Adrenal gland (tissue), 12 donors: ENCODE data around the gene CILP. TPM values are rescaled to one million over a fixed set of nuclear protein-coding genes. Genes with fewer than 3 reads are reported as not detected.

Source experiments
- DNase-seq, 7 donors: peaks; one replicate each; pipeline ENCODE4 v3.0.0-alpha.2; 2019 to 2020
- H3K27ac ChIP-seq, 5 donors: fragments of 200-600 bp; sonication (generic) in 4 of 5; 1 replicate in 3 of 5; 2 replicates in 2 of 5; pipeline versions ENCODE4 v1.5.1 to v1.8.0; 2016 to 2020; ENCODE audit warnings: mild to moderate bottlenecking in 1 of 5
- H3K27me3 ChIP-seq: fragments of 200-600 bp; 2 replicates; pipeline ENCODE4 v1.8.0; 2021
- H3K36me3 ChIP-seq, 2 donors: fragments of 200-600 bp; replicated peaks in 1 of 2; 1 replicate in 1 of 2; 2 replicates in 1 of 2; pipeline versions ENCODE4 v1.5.1 to v1.8.0; 2018 to 2022
- H3K4me1 ChIP-seq, 2 donors: fragments of 200-600 bp; replicated peaks in 1 of 2; 1 replicate in 1 of 2; 2 replicates in 1 of 2; pipeline versions ENCODE4 v1.5.1 to v1.8.0; 2018 to 2021
- H3K4me3 ChIP-seq, 4 donors: fragments of 200-600 bp; sonication (generic) in 3 of 4; one replicate each; pipeline ENCODE4 v1.5.1; 2016 to 2018
- H3K9me3 ChIP-seq, 3 donors: fragments of 200-600 bp; sonication (generic) in 1 of 3; replicated peaks in 1 of 3; 1 replicate in 2 of 3; 2 replicates in 1 of 3; pipeline versions ENCODE4 v1.5.1 to v1.8.0; 2016 to 2021
- POLR2A ChIP-seq, 2 donors: fragments of 450-650 bp; IDR thresholded peaks; one replicate each; pipeline ENCODE4 v1.6.1; 2017; ENCODE audit warnings: antibody characterized with exemption in 2 of 2, mild to moderate bottlenecking in 2 of 2, moderate library complexity in 1 of 2
- WGBS, 4 donors: extraction: QIAGEN DNeasy Blood & Tissue Kit in 2 of 4; methylation state at CpG; one replicate each; pipeline versions ENCODE4 v1.1.5 to v1.1.7; 2013 to 2017; 5-methylcytosine and 5-hydroxymethylcytosine counted together
- intact Hi-C, 2 donors: fragments of 100-400 bp; cut with DNase I; formaldehyde crosslinking; loops; one replicate each; pipeline versions ENCODE4 v1.14.1 to v1.15.0; 2022 to 2023
- polyA plus RNA-seq, 3 donors: library from polyadenylated mRNA; stranded (reverse); fragments of 200-250 nt in 2 of 3; fragments of 350-450 nt in 1 of 3; fragmentation: Illumina TruSeq in 1 of 3; extraction: RNeasy Lipid Tissue Mini Kit (QIAGEN cat#74804) in 1 of 3; gene quantifications; one replicate each; pipeline ENCODE4 v1.2.3, GENCODE V29; 2013 to 2014
- total RNA-seq, 9 donors: library from RNA; depleted of rRNA in 4 of 9; stranded (reverse); fragments of >200 nt in 4 of 9; fragments of 120-200 nt in 1 of 9; fragmentation: NEBNext Ultra II Directional in 1 of 9; extraction: Animal tissue kit (Norgen Biotek cat#: 25700) in 1 of 9; gene quantifications; one replicate each; pipeline versions ENCODE4 v1.1.0 to v1.2.4, GENCODE V29; 2013 to 2023
- TF ChIP-seq, protein P1 (sequence below), 6 experiments: fragments of 450-650 bp in 4 of 6; fragments of 200-600 bp in 2 of 6; sonication (generic) in 1 of 6; IDR thresholded peaks; 1 replicate in 5 of 6; 2 replicates in 1 of 6; pipeline versions ENCODE4 v1.5.1 to v1.8.0; 2016 to 2021; ENCODE audit warnings: antibody characterized with exemption in 6 of 6, mild to moderate bottlenecking in 2 of 6, moderate library complexity in 1 of 6
- donor health status: healthy with polysubstance abuse.
- donor health status: Bipolar disorder and iron deficiency.
- donor health status: DM: yes; HTN: yes; CAD: no.
- donor health status: DM: no; HTN: no; CAD: no.
- donor health status: DM: no; HTN: no; CAD: no.
- donor health status: DM: yes; HTN: yes; CAD: no.

CILP gene
- total and polyA plus RNA-seq, 12 donors, result 0.39 to 2.7 (median 0.96) TPM

DNA sequence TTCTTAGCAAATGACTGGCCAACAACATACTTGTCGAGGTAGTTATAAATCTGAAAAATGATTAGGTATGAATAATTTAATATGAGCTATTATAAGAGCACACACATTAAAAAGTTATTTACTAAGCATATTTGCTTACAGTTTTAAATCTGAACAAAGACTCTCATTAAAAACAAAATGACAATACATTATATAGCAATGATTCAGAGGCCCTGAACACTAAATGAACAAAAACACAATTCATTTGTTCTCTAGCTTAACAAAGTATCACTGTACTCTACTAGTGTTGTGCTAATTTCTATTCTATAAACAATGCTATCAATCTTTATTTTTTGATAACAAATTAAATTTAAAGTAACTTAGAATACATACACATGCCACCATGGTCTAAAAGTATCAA, 47.1 kb downstream of the CILP start:
- Histone ChIP-seq H3K4me1 (peaks cover 0 to 8% of the 10 kb centered on the region in 2 donors), H3K27ac (no peak overlapping the region), H3K27me3 (no peaks in the 10 kb centered on the region), H3K9me3 (no peaks in the 10 kb centered on the region), H3K36me3 (peaks cover 0 to 36% of the 10 kb centered on the region in 2 donors), H3K4me3 (no peak overlapping the region)
- intact Hi-C loops, result no loop called here
- WGBS, 4 donors, result 65 to 79% (median 69%) methylated on average over 1 of the region's 1 CpG
- TF ChIP-seq, protein P1, sequence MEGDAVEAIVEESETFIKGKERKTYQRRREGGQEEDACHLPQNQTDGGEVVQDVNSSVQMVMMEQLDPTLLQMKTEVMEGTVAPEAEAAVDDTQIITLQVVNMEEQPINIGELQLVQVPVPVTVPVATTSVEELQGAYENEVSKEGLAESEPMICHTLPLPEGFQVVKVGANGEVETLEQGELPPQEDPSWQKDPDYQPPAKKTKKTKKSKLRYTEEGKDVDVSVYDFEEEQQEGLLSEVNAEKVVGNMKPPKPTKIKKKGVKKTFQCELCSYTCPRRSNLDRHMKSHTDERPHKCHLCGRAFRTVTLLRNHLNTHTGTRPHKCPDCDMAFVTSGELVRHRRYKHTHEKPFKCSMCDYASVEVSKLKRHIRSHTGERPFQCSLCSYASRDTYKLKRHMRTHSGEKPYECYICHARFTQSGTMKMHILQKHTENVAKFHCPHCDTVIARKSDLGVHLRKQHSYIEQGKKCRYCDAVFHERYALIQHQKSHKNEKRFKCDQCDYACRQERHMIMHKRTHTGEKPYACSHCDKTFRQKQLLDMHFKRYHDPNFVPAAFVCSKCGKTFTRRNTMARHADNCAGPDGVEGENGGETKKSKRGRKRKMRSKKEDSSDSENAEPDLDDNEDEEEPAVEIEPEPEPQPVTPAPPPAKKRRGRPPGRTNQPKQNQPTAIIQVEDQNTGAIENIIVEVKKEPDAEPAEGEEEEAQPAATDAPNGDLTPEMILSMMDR (IDR thresholded peaks at IDR 0.05), result no peak
- no peak for DNase-seq

DNA sequence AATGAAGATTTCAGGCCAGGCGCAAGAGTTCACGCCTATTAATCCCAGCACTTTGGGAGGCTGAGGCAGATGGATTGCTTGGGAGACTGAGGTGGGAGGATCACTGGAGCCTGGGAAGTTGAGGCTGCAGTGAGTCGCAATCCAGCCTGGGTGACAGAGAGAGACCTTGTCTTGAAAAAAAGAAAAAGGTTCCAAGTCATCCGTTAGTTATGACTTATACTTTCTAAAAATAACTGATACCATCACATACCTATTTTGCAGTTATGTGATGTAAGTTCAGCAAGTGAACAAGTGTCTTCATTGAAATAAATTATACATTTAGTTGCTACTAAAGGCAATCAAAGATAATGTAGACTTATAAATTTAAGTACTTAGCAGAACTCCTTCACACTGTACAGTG, 48.2 kb downstream of the CILP start:
- Histone ChIP-seq H3K4me3 (no peak overlapping the region), H3K4me1 (peaks cover 0 to 8% of the 10 kb centered on the region in 2 donors), H3K36me3 (peaks cover 0 to 41% of the 10 kb centered on the region in 2 donors), H3K27me3 (no peaks in the 10 kb centered on the region), H3K9me3 (no peaks in the 10 kb centered on the region), H3K27ac (no peak overlapping the region)
- WGBS, 4 donors, result 73 to 80% (median 78%) methylated on average over 4 of the region's 4 CpGs
- no peak for TF ChIP-seq POLR2A (IDR thresholded peaks at IDR 0.05)
- TF ChIP-seq, protein P1 (IDR thresholded peaks at IDR 0.05), result no peak
- no peak for DNase-seq
- intact Hi-C loops, result no loop called here

DNA sequence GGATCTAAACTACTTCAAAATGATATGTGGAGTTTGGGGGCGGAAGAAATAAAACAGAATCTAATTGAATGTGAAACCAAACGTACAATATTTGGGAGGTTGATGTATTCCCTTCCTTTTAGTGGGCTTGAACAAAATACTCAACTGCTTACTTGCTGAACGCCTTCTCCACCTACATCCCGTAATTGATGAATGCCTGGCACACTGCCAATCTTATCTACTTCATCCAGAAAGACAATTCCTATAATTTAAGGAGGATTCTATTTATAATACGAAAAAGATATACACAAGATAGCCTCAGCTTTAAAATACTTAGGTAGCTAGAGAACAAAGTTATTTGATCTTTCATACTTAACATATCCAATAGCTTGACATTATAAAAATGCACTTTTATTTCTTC, 54.6 kb downstream of the CILP start:
- H3K27me3 ChIP-seq, result no peaks in the 10 kb centered on the region
- WGBS, 4 donors, result 66 to 75% (median 70%) methylated on average over 5 of the region's 5 CpGs
- no peak for DNase-seq
- no peak overlapping the region for H3K4me3 ChIP-seq
- H3K36me3 ChIP-seq, result peaks cover 0 to 80% of the 10 kb centered on the region in 2 donors
- no peak overlapping the region for H3K27ac ChIP-seq
- no peaks in the 10 kb centered on the region for H3K9me3 ChIP-seq
- no peak for TF ChIP-seq POLR2A (IDR thresholded peaks at IDR 0.05)
- TF ChIP-seq, protein P1 (IDR thresholded peaks at IDR 0.05), result no peak
- intact Hi-C loops, result no loop called here
- H3K4me1 ChIP-seq, result no peaks in the 10 kb centered on the region

DNA sequence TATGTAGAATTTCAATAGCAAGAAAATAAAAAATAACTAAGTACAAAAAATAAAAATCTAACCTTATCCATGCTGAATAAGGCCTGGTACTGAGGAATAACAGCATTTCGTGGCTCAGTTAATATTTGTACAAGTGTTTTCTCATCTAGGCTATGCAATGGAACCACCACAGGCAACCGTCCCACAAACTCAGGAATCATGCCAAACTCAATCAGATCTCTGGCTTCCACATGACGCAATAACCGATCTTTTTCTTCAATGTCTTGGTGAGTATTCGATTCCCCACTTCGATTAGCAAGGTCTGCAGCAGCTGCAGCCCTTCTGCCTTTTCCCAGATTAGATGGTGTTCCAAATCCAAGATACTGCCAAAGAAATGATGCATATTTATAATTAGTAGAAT, 56.6 kb downstream of the CILP start:
- H3K27me3 ChIP-seq, result no peaks in the 10 kb centered on the region
- DNase-seq, result no peak
- H3K36me3 ChIP-seq, result peaks cover 0 to 91% of the 10 kb centered on the region in 2 donors
- H3K27ac ChIP-seq, result no peak overlapping the region
- no peaks in the 10 kb centered on the region for H3K4me1 ChIP-seq
- H3K9me3 ChIP-seq, result no peaks in the 10 kb centered on the region
- TF ChIP-seq, protein P1 (IDR thresholded peaks at IDR 0.05), result no peak
- TF ChIP-seq POLR2A (IDR thresholded peaks at IDR 0.05), result no peak
- no peak overlapping the region for H3K4me3 ChIP-seq
- intact Hi-C loops, result no loop called here
- 85 to 88% (median 88%) methylated on average over 6 of the region's 6 CpGs for WGBS, 4 donors
